Stomach smooth muscle (tissue), 2 donors: Measurements from ENCODE around the gene ASTN2.

Source experiments
- H3K27ac ChIP-seq: one replicate; pipeline ENCODE4 v1.7.0; 2013; ENCODE audit warnings: mild to moderate bottlenecking, low read length, inconsistent platforms
- H3K27me3 ChIP-seq, 2 donors: one replicate each; pipeline ENCODE4 v1.7.0; 2013; ENCODE audit warnings: low read length in 2 of 2; ENCODE audit not compliant: insufficient read depth in 2 of 2, control insufficient read depth in 1 of 2
- H3K36me3 ChIP-seq, 2 donors: one replicate each; pipeline ENCODE4 v1.7.0; 2013; ENCODE audit warnings: low read length in 2 of 2; ENCODE audit not compliant: control insufficient read depth in 2 of 2, insufficient read depth in 2 of 2
- H3K4me1 ChIP-seq: one replicate; pipeline ENCODE4 v1.7.0; 2013; ENCODE audit warnings: low read length; ENCODE audit not compliant: control insufficient read depth, insufficient read depth
- H3K4me3 ChIP-seq, 2 donors: one replicate each; pipeline ENCODE4 v1.7.0; 2013; ENCODE audit warnings: low read length in 2 of 2
- H3K9ac ChIP-seq, 2 donors: one replicate each; pipeline ENCODE4 v1.7.0; 2013; ENCODE audit warnings: low read length in 2 of 2, mild to moderate bottlenecking in 1 of 2
- H3K9me3 ChIP-seq, 2 donors: one replicate each; pipeline ENCODE4 v1.7.0; 2013; ENCODE audit warnings: low read length in 2 of 2; ENCODE audit not compliant: control insufficient read depth in 2 of 2
- donor health status: healthy.
- donor health status: Pancreatic carcinoma.

Gene ASTN2

DNA sequence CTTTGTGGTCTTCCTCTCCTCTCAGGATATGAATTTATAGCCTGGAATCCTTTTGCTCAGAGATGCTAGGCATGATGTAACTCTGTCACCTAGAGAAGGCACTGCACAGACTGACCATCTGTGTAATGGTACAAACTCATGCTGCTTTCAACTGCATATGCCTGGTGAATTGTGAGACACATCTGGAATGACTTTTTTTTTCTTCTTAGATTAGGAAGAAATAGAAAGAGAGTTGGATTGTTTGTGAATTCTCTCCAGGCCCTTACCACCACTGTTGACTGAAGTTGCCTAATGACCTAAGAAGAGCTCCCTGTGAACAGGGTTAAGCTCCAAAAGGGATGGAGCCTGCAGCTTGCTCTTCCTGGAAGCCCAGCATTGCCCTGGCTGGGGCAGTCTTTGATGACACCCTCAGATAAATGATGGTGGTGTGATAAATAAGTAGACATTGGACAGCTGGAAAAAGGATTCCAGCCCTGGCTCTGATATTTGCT lies 775.6 kb downstream of the ASTN2 start:
- H3K27ac ChIP-seq, result no peak overlapping the region
- no peak overlapping the region for H3K9ac ChIP-seq
- H3K4me3 ChIP-seq, result no peak overlapping the region
- H3K27me3 ChIP-seq, result no peaks in the 10 kb centered on the region
- H3K9me3 ChIP-seq, result no peaks in the 10 kb centered on the region
- no peaks in the 10 kb centered on the region for H3K4me1 ChIP-seq
- H3K36me3 ChIP-seq, result no peaks in the 10 kb centered on the region

DNA sequence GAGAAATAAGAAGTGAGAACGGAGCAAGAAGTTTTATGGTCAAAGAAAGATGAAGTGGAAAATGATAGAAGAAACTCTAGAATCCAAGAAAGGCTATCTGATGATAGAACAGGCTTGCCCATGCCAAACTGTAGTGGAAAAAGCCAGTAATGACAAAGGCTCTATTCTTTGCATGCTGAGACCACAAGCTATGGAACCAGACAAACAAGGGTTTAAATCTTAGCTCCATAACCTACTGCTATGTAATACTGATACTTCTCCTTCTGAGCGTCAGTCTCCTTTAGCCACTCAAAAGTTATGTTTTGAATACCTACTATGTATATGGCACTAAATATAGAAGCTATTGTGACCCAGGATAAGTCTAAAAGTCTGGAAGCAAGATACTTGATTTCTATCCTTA lies 778.9 kb downstream of the ASTN2 start:
- no peak overlapping the region for H3K4me3 ChIP-seq
- H3K9me3 ChIP-seq, result no peaks in the 10 kb centered on the region
- H3K4me1 ChIP-seq, result no peaks in the 10 kb centered on the region
- no peaks in the 10 kb centered on the region for H3K27me3 ChIP-seq
- no peaks in the 10 kb centered on the region for H3K36me3 ChIP-seq
- no peak overlapping the region for H3K27ac ChIP-seq
- H3K9ac ChIP-seq, result no peak overlapping the region

- H3K4me3 ChIP-seq, result no peak overlapping the region
- no peak overlapping the region for H3K9ac ChIP-seq
- H3K9me3 ChIP-seq, result no peaks in the 10 kb centered on the region
- H3K36me3 ChIP-seq, result no peaks in the 10 kb centered on the region
- H3K4me1 ChIP-seq, result no peaks in the 10 kb centered on the region
- no peak overlapping the region for H3K27ac ChIP-seq
- H3K27me3 ChIP-seq, result no peaks in the 10 kb centered on the region
These were observed 781.6 kb downstream of the ASTN2 start for GRCh38 chr9:116632990-116633838.

GRCh38 chr9:116629634-116630033 lies 785.2 kb downstream of the ASTN2 start:
- no peaks in the 10 kb centered on the region for H3K4me1 ChIP-seq
- no peak overlapping the region for H3K4me3 ChIP-seq
- no peaks in the 10 kb centered on the region for H3K36me3 ChIP-seq
- no peak overlapping the region for H3K27ac ChIP-seq
- no peak overlapping the region for H3K9ac ChIP-seq
- H3K27me3 ChIP-seq, result no peaks in the 10 kb centered on the region
- no peaks in the 10 kb centered on the region for H3K9me3 ChIP-seq

DNA sequence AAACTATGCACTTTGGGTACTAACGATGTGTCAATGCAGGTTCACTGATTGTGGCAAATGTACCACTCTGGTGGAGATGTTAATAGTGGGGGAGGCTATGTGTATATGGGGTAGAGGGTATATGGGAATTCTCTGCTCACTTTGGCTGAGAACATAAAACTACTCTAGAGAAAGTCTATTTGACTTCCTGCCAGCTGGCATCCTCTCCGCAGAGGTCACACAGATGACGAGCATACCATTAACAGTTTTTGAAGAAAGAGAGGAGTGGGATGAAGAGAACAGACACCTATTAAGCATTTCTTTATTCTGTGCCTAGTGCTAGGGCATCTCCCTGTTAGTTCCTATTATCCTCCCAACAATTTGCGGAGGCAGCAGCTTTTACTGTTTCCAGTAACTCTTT lies 786.1 kb downstream of the ASTN2 start:
- H3K4me3 ChIP-seq, result no peak overlapping the region
- no peaks in the 10 kb centered on the region for H3K4me1 ChIP-seq
- no peak overlapping the region for H3K9ac ChIP-seq
- no peaks in the 10 kb centered on the region for H3K9me3 ChIP-seq
- H3K36me3 ChIP-seq, result no peaks in the 10 kb centered on the region
- no peaks in the 10 kb centered on the region for H3K27me3 ChIP-seq
- H3K27ac ChIP-seq, result no peak overlapping the region

DNA sequence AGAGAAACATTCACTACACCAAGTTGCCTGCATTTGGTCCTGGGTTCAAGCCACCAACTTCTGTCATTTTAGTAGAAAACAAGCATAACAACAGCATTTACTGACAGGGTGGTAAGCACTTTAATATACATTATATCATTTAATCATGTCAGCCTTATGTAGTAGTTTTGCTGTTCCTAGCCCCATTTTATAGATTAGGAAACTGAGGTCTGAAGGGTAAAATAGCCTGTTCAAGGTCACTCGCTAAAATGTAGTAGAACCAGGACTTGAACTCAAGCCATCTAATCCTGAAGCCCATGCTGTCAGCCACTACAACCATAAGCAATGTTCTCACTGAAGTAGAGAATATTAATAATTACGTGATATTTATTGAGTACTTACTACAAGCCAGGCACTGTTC lies 787.4 kb downstream of the ASTN2 start:
- Histone ChIP-seq H3K4me1 (no peaks in the 10 kb centered on the region), H3K9ac (no peak overlapping the region), H3K27me3 (no peaks in the 10 kb centered on the region), H3K27ac (no peak overlapping the region), H3K36me3 (no peaks in the 10 kb centered on the region), H3K4me3 (no peak overlapping the region), H3K9me3 (no peaks in the 10 kb centered on the region)

DNA sequence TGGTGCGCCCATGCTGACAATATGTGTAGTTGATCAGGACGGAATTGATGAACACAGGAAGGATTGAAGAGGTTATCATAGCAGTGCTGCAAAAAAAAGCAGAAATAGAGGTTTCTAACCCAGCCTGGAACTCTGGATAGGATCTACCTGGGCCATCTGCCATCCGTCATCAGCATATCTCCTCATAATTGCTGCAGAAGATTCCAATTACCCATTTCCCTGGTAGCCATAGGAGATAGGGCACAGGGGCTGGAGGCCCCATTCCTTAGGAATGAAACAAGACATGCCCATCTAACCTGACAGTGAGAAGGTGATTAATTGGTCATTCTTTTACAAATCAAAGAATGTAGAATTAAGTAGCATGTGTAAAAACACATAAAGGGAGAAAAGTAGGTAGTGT lies 788.1 kb downstream of the ASTN2 start:
- no peaks in the 10 kb centered on the region for H3K4me1 ChIP-seq
- H3K9me3 ChIP-seq, result no peaks in the 10 kb centered on the region
- H3K4me3 ChIP-seq, result no peak overlapping the region
- no peaks in the 10 kb centered on the region for H3K36me3 ChIP-seq
- no peaks in the 10 kb centered on the region for H3K27me3 ChIP-seq
- no peak overlapping the region for H3K27ac ChIP-seq
- H3K9ac ChIP-seq, result no peak overlapping the region

GRCh38 chr9:116623715-116624114 lies 791.1 kb downstream of the ASTN2 start:
- H3K4me3 ChIP-seq, result no peak overlapping the region
- no peak overlapping the region for H3K9ac ChIP-seq
- no peaks in the 10 kb centered on the region for H3K9me3 ChIP-seq
- no peaks in the 10 kb centered on the region for H3K4me1 ChIP-seq
- no peaks in the 10 kb centered on the region for H3K27me3 ChIP-seq
- H3K27ac ChIP-seq, result no peak overlapping the region
- no peaks in the 10 kb centered on the region for H3K36me3 ChIP-seq

DNA sequence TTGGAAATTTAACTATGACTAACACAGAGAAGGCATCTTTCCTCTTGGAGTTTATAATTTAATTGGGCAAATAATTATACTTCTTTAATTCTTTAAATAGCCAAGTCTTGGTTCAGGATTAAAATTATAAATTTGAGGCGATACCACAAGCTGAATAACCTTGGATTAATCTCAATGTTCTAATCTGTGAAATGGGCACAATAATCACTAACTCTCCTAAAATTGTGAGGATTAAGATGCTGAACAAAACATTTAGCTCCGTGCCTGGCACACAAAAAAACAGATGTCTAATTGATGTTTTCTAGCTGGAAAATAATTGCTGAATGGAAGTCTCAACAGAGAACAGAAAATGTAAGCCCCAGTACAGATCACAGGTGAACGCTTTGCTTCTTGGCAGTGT lies 797.5 kb downstream of the ASTN2 start:
- Histone ChIP-seq H3K27ac (no peak overlapping the region), H3K36me3 (peaks cover 0 to 2% of the 10 kb centered on the region in 2 donors), H3K4me3 (no peak overlapping the region), H3K9ac (no peak overlapping the region), H3K27me3 (no peaks in the 10 kb centered on the region), H3K9me3 (no peaks in the 10 kb centered on the region), H3K4me1 (no peaks in the 10 kb centered on the region)

DNA sequence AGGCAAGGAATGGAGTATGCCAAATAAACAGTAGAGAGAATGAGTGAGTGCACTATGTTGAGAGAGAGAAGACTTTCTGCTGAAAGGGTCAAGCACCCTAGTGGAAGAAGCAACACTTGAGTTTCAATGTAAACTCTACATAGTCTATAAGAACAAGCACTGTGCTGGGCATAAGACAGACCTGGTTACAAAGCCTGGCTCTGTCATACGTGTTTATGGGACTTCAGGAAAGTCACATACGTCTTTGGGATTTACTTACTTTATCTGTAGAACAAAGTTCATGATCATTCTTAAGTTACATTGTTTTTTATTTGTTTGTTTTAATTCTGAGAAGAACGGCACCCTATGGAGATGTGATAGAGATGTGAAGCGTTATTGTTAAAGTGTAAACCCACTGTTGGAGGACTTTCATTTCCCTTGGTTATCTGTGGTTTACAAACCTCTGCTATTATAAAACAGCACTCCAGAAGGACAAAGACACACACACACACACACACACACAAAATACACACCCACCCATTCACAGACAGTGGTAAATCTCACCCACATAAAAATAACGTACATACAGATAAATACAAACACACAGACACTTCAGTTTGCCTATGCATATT lies 798.4 kb downstream of the ASTN2 start:
- H3K27me3 ChIP-seq, result no peaks in the 10 kb centered on the region
- no peaks in the 10 kb centered on the region for H3K4me1 ChIP-seq
- H3K4me3 ChIP-seq, result no peak overlapping the region
- H3K27ac ChIP-seq, result no peak overlapping the region
- peaks cover 0 to 2% of the 10 kb centered on the region in 2 donors for H3K36me3 ChIP-seq
- no peaks in the 10 kb centered on the region for H3K9me3 ChIP-seq
- H3K9ac ChIP-seq, result no peak overlapping the region

- Histone ChIP-seq H3K4me3 (no peak overlapping the region), H3K9me3 (no peaks in the 10 kb centered on the region), H3K9ac (no peak overlapping the region), H3K36me3 (no peaks in the 10 kb centered on the region), H3K27me3 (no peaks in the 10 kb centered on the region), H3K27ac (no peak overlapping the region), H3K4me1 (no peaks in the 10 kb centered on the region)
These were observed 806.8 kb downstream of the ASTN2 start for GRCh38 chr9:116608064-116608463.
